Measurements from ENCODE around the gene CLNK. TPM values are rescaled to one million over a fixed set of nuclear protein-coding genes. Genes with fewer than 3 reads are reported as not detected.

Gene CLNK
- polyA plus RNA-seq, 3 donors = not detected

DNA sequence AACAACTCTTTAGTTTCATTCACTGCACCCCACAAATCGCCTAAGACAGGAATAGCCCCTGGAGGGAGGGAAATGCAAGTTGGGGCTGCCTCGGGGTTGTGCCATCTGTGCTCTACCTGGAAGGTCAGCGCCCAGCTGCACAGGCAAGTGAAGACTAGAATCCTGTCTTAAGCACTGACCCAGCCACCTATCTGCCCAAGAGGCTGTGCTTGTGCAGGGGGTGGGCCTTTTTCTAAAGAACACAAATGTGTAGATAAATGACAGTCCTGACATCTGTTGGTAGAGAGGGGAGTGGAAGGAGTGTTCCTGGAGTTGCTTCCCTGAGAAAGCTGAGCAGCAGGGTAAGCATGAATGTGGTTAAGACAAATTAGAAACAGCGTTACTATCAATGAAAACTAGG is 243.1 kb downstream of the CLNK start:
- no peaks in the 10 kb centered on the region for H3K79me2 ChIP-seq (ENCODE audit: insufficient read depth, low read length)
- H3K27ac Mint-ChIP-seq = no peak overlapping the region
- H3K4me3 Mint-ChIP-seq = no peak overlapping the region
- TF ChIP-seq, protein P1, sequence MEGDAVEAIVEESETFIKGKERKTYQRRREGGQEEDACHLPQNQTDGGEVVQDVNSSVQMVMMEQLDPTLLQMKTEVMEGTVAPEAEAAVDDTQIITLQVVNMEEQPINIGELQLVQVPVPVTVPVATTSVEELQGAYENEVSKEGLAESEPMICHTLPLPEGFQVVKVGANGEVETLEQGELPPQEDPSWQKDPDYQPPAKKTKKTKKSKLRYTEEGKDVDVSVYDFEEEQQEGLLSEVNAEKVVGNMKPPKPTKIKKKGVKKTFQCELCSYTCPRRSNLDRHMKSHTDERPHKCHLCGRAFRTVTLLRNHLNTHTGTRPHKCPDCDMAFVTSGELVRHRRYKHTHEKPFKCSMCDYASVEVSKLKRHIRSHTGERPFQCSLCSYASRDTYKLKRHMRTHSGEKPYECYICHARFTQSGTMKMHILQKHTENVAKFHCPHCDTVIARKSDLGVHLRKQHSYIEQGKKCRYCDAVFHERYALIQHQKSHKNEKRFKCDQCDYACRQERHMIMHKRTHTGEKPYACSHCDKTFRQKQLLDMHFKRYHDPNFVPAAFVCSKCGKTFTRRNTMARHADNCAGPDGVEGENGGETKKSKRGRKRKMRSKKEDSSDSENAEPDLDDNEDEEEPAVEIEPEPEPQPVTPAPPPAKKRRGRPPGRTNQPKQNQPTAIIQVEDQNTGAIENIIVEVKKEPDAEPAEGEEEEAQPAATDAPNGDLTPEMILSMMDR (IDR thresholded peaks at IDR 0.05) = no peak
- peaks cover 28 to 46% of the 10 kb centered on the region in 2 donors for H3K9me3 ChIP-seq (replicated peaks in 1 of 2; ENCODE audit: control insufficient read depth in 1 of 2, insufficient read depth in 1 of 2, low read length in 2 of 2)
- no peak overlapping the region for H3K9ac ChIP-seq (ENCODE audit: insufficient read depth, low read length, poor library complexity, severe bottlenecking)
- H3K27me3 ChIP-seq (ENCODE audit: control insufficient read depth in 2 of 2, insufficient read depth in 2 of 2, low read length in 2 of 2) = no peaks in the 10 kb centered on the region
- peaks cover 0 to 6% (median 2%) of the 10 kb centered on the region in 3 donors for H3K27me3 Mint-ChIP-seq (ENCODE audit: low read depth in 3 of 3)
- H3K4me1 Mint-ChIP-seq = no peaks in the 10 kb centered on the region
- 89% methylated on average over 1 of the region's 4 CpGs for WGBS (ENCODE audit: insufficient coverage)
- peaks cover 25 to 50% (median 46%) of the 10 kb centered on the region in 7 donors for H3K9me3 Mint-ChIP-seq
- H3K4me1 ChIP-seq (ENCODE audit: control insufficient read depth in 1 of 2, insufficient read depth in 2 of 2, low read length in 2 of 2) = no peaks in the 10 kb centered on the region
- intact Hi-C loops (cut with micrococcal nuclease) = no loop called here
- no peaks in the 10 kb centered on the region for H4K20me1 ChIP-seq (ENCODE audit: insufficient read depth, low read length)
- no peak overlapping the region for H3K4me3 ChIP-seq (replicated peaks in 1 of 3; ENCODE audit: low read depth in 2 of 3, low read length in 3 of 3)
- H2AFZ ChIP-seq (ENCODE audit: insufficient read depth, low read depth, low read length, poor library complexity, severe bottlenecking) = no peak overlapping the region
- peaks cover 11 to 26% of the 10 kb centered on the region in 2 donors for H3K36me3 ChIP-seq (replicated peaks in 1 of 2; ENCODE audit: control insufficient read depth in 1 of 2, insufficient read depth in 2 of 2, low read length in 2 of 2)
- no peak overlapping the region for H3K27ac ChIP-seq (ENCODE audit: low read depth in 1 of 2, low read length in 2 of 2)
- no peak overlapping the region for H3K4me2 ChIP-seq (replicated peaks; ENCODE audit: extremely low read depth, low read length, poor library complexity, severe bottlenecking)
- DNase-seq = no peak
- peaks cover 20 to 24% of the 10 kb centered on the region in 2 donors for H3K36me3 Mint-ChIP-seq

DNA sequence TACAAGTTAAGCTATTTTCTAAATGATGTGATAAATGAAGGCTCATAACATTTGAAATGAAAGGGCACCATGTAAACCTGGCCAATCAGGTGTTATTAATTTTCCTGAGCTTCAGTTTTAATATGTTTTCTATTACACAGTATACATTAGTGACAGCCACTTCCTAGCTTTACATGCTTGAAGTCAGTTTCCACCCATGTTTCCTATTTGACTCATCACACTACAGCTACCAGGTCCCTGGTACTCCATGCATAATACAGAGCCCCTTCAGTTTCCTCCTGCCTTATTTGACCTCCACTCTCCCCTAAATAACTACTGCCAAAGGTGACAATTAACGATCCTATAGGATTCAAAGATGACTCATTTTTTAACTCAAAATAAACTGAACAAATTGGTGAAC is 245.6 kb downstream of the CLNK start:
- DNase-seq = no peak
- TF ChIP-seq, protein P1 (IDR thresholded peaks at IDR 0.05) = no peak
- H3K4me2 ChIP-seq (replicated peaks; ENCODE audit: extremely low read depth, low read length, poor library complexity, severe bottlenecking) = no peak overlapping the region
- Mint-ChIP-seq H3K4me1 (no peaks in the 10 kb centered on the region), H3K9me3 (peaks cover 12 to 25% (median 21%) of the 10 kb centered on the region in 7 donors), H3K36me3 (peaks cover 2 to 3% of the 10 kb centered on the region in 2 donors), H3K4me3 (no peak overlapping the region), H3K27ac (no peak overlapping the region), H3K27me3 (ENCODE audit: low read depth in 3 of 3) (peaks cover 1 to 8% (median 2%) of the 10 kb centered on the region in 3 donors)
- H3K27ac ChIP-seq (ENCODE audit: low read depth in 1 of 2, low read length in 2 of 2) = no peak overlapping the region
- H3K36me3 ChIP-seq (replicated peaks in 1 of 2; ENCODE audit: control insufficient read depth in 1 of 2, insufficient read depth in 2 of 2, low read length in 2 of 2) = peaks cover 0 to under 1% of the 10 kb centered on the region in 2 donors
- no peak overlapping the region for H3K9ac ChIP-seq (ENCODE audit: insufficient read depth, low read length, poor library complexity, severe bottlenecking)
- no peak overlapping the region for H3K4me3 ChIP-seq (replicated peaks in 1 of 3; ENCODE audit: low read depth in 2 of 3, low read length in 3 of 3)
- no peaks in the 10 kb centered on the region for H3K79me2 ChIP-seq (ENCODE audit: insufficient read depth, low read length)
- no peak overlapping the region for H2AFZ ChIP-seq (ENCODE audit: insufficient read depth, low read depth, low read length, poor library complexity, severe bottlenecking)
- no peaks in the 10 kb centered on the region for H4K20me1 ChIP-seq (ENCODE audit: insufficient read depth, low read length)
- H3K9me3 ChIP-seq (replicated peaks in 1 of 2; ENCODE audit: control insufficient read depth in 1 of 2, insufficient read depth in 1 of 2, low read length in 2 of 2) = peaks cover 17 to 21% of the 10 kb centered on the region in 2 donors
- intact Hi-C loops (cut with micrococcal nuclease) = no loop called here
- no peaks in the 10 kb centered on the region for H3K27me3 ChIP-seq (ENCODE audit: control insufficient read depth in 2 of 2, insufficient read depth in 2 of 2, low read length in 2 of 2)
- WGBS (ENCODE audit: insufficient coverage) = 100% methylated on average over 1 of the region's 1 CpG
- no peaks in the 10 kb centered on the region for H3K4me1 ChIP-seq (ENCODE audit: control insufficient read depth in 1 of 2, insufficient read depth in 2 of 2, low read length in 2 of 2)
